H9 (cell line): ENCODE results near the gene PRR12. TPM values are rescaled to one million over a fixed set of nuclear protein-coding genes. Genes with fewer than 3 reads are reported as not detected.

ENCODE experiments used
- DNase-seq: peaks from one replicate; pipeline ENCODE4 v3.0.0-alpha.2; 2017
- H2AFZ ChIP-seq: one replicate; pipeline ENCODE4 v1.6.1; 2013; ENCODE audit warnings: mild to moderate bottlenecking, low read length, control low read depth, moderate library complexity
- H2AK5ac ChIP-seq: 2 replicates; pipeline ENCODE4 v1.6.1; 2013; ENCODE audit warnings: low read length, control low read depth, mixed read lengths; ENCODE audit not compliant: insufficient read length
- H2BK120ac ChIP-seq: one replicate; pipeline ENCODE4 v1.6.1; 2013; ENCODE audit warnings: low read depth, mild to moderate bottlenecking, low read length, control low read depth, inconsistent platforms; ENCODE audit not compliant: poor library complexity, severe bottlenecking
- H2BK12ac ChIP-seq: 2 replicates; pipeline ENCODE4 v1.6.1; 2013; ENCODE audit warnings: low read length, control low read depth, mixed read lengths, low read depth; ENCODE audit not compliant: insufficient read length
- H2BK15ac ChIP-seq: 2 replicates; pipeline ENCODE4 v1.6.1; 2013; ENCODE audit warnings: low read depth, low read length, control low read depth
- H2BK20ac ChIP-seq: one replicate; pipeline ENCODE4 v1.6.1; 2013; ENCODE audit warnings: low read depth, mild to moderate bottlenecking, low read length, control low read depth, inconsistent platforms; ENCODE audit not compliant: poor library complexity, severe bottlenecking
- H2BK5ac ChIP-seq: 2 replicates; pipeline ENCODE4 v1.6.1; 2013; ENCODE audit warnings: low read length, control low read depth, mixed read lengths; ENCODE audit not compliant: insufficient read length
- H3K14ac ChIP-seq: 2 replicates; pipeline ENCODE4 v1.6.1; 2013; ENCODE audit warnings: low read length, control low read depth; ENCODE audit not compliant: insufficient read depth
- H3K18ac ChIP-seq: 2 replicates; pipeline ENCODE4 v1.6.1; 2013; ENCODE audit warnings: low read depth, mild to moderate bottlenecking, mixed read lengths, low read length, control low read depth; ENCODE audit not compliant: insufficient read length
- H3K23ac ChIP-seq: 2 replicates; pipeline ENCODE4 v1.6.1; 2013; ENCODE audit warnings: low read length, control low read depth, mixed read lengths, low read depth; ENCODE audit not compliant: insufficient read length
- H3K23me2 ChIP-seq: 2 replicates; pipeline ENCODE4 v1.6.1; 2013; ENCODE audit warnings: low read depth, mild to moderate bottlenecking, mixed read lengths, low read length, control low read depth; ENCODE audit not compliant: insufficient read length, poor library complexity, severe bottlenecking
- H3K27ac ChIP-seq: 2 replicates; pipeline ENCODE4 v1.5.1; 2013; ENCODE audit warnings: low read length, control low read depth, mixed read lengths, low read depth; ENCODE audit not compliant: insufficient read length
- H3K27me3 ChIP-seq: 2 replicates; pipeline ENCODE4 v1.6.1; 2013; ENCODE audit warnings: low read length, control low read depth, inconsistent platforms; ENCODE audit not compliant: insufficient read depth
- H3K4ac ChIP-seq: 2 replicates; pipeline ENCODE4 v1.6.1; 2013; ENCODE audit warnings: low read depth, mild to moderate bottlenecking, control low read depth, inconsistent platforms, low read length, moderate library complexity
- H3K4me1 ChIP-seq: 2 replicates; pipeline ENCODE4 v1.6.1; 2013; ENCODE audit warnings: low read length, control low read depth, inconsistent platforms; ENCODE audit not compliant: insufficient read depth
- H3K4me2 ChIP-seq: 2 replicates; pipeline ENCODE4 v1.6.1; 2013; ENCODE audit warnings: low read length, control low read depth, mixed read lengths; ENCODE audit not compliant: insufficient read length, insufficient read depth
- H3K56ac ChIP-seq: 2 replicates; pipeline ENCODE4 v1.6.1; 2013; ENCODE audit warnings: low read depth, mild to moderate bottlenecking, mixed read lengths, low read length, control low read depth; ENCODE audit not compliant: insufficient read length
- H3K79me1 ChIP-seq: 2 replicates; pipeline ENCODE4 v1.6.1; 2013; ENCODE audit warnings: low read depth, mild to moderate bottlenecking, moderate library complexity, low read length, control low read depth, inconsistent platforms; ENCODE audit not compliant: insufficient read depth, poor library complexity, severe bottlenecking
- H3K79me2 ChIP-seq: 2 replicates; pipeline ENCODE4 v1.6.1; 2013; ENCODE audit warnings: low read length, control low read depth, inconsistent platforms; ENCODE audit not compliant: insufficient read depth
- H3K9ac ChIP-seq: 2 replicates; pipeline ENCODE4 v1.6.1; 2013; ENCODE audit warnings: low read length, control low read depth, mixed read lengths; ENCODE audit not compliant: insufficient read length; ENCODE audit errors: extremely low read depth
- H3K9me3 ChIP-seq: one replicate; pipeline ENCODE4 v1.6.1; 2013; ENCODE audit warnings: low read depth, low read length, inconsistent platforms; ENCODE audit not compliant: control insufficient read depth
- H3T11ph ChIP-seq: one replicate; pipeline ENCODE4 v1.6.1; 2013; ENCODE audit warnings: mild to moderate bottlenecking, low read length, control low read depth, inconsistent platforms
- H4K20me1 ChIP-seq: one replicate; pipeline ENCODE4 v1.6.1; 2013; ENCODE audit not compliant: control insufficient read depth, insufficient read length, insufficient read depth
- H4K5ac ChIP-seq: 2 replicates; pipeline ENCODE4 v1.6.1; 2013; ENCODE audit warnings: low read depth, mild to moderate bottlenecking, mixed read lengths, low read length, control low read depth; ENCODE audit not compliant: insufficient read length
- H4K8ac ChIP-seq: replicated peaks from 2 replicates; pipeline ENCODE4 v1.6.1; 2013; ENCODE audit warnings: low read length, control low read depth, mixed read lengths, low read depth; ENCODE audit not compliant: insufficient read length
- H4K91ac ChIP-seq: 2 replicates; pipeline ENCODE4 v1.6.1; 2013; ENCODE audit warnings: low read depth, mild to moderate bottlenecking, moderate library complexity, mixed read lengths, low read length, control low read depth; ENCODE audit not compliant: insufficient read length
- H3K27ac Mint-ChIP-seq, 3 experiments: 2 replicates in 2 of 3; 3 replicates in 1 of 3; pipeline ENCODE4 v1.8.0; 2020 to 2021; ENCODE audit warnings: mixed read lengths in 3 of 3, mild to moderate bottlenecking in 1 of 3, moderate library complexity in 1 of 3
- H3K27me3 Mint-ChIP-seq: 2 replicates; pipeline ENCODE4 v1.8.0; 2021; ENCODE audit warnings: low read depth, mild to moderate bottlenecking, moderate library complexity, mixed read lengths
- H3K36me3 Mint-ChIP-seq, 3 experiments: 2 replicates in 2 of 3; 3 replicates in 1 of 3; pipeline ENCODE4 v1.8.0; 2020 to 2021; ENCODE audit warnings: low read depth in 3 of 3, mixed read lengths in 3 of 3; ENCODE audit not compliant: insufficient read depth in 1 of 3
- H3K4me1 Mint-ChIP-seq, 2 experiments: 2 replicates each; pipeline ENCODE4 v1.8.0; 2020; ENCODE audit warnings: mixed read lengths in 2 of 2
- H3K4me3 Mint-ChIP-seq, 2 experiments: 2 replicates in 1 of 2; 3 replicates in 1 of 2; pipeline ENCODE4 v1.8.0; 2020 to 2021; ENCODE audit warnings: mild to moderate bottlenecking in 2 of 2, mixed read lengths in 2 of 2, moderate library complexity in 1 of 2
- H3K9me3 Mint-ChIP-seq, 2 experiments: 2 replicates in 1 of 2; 3 replicates in 1 of 2; pipeline ENCODE4 v1.8.0; 2020; ENCODE audit warnings: mild to moderate bottlenecking in 2 of 2, mixed read lengths in 2 of 2, moderate library complexity in 1 of 2
- CTCF ChIP-seq: fragments of 200-600 bp; sonication (generic); conservative IDR thresholded peaks from 3 replicates; pipeline ENCODE4 v1.8.0; 2021; ENCODE audit warnings: antibody characterized with exemption, mild to moderate bottlenecking
- WGBS: extraction: QIAGEN DNeasy Blood & Tissue Kit; methylation state at CpG from one replicate; pipeline ENCODE4 v1.1.7; 2013; ENCODE audit warnings: missing lambda C conversion rate, low lambda C conversion rate, mixed read lengths; ENCODE audit not compliant: insufficient read length; ENCODE audit errors: extremely low coverage; 5-methylcytosine and 5-hydroxymethylcytosine counted together
- total RNA-seq: library from RNA; stranded (reverse); gene quantifications from 2 replicates; pipeline ENCODE4 v1.2.1, GENCODE V29; 2021

Gene PRR12
- total RNA-seq, 1 experiment from 2014 or later: 65.9 TPM

- Histone ChIP-seq H2AK5ac (no peak overlapping the region), H3K27ac (no peak overlapping the region), H3K9me3 (no peaks in the 10 kb centered on the region), H2BK12ac (no peak overlapping the region), H4K8ac (no peak overlapping the region), H3T11ph (no peak overlapping the region), H2AFZ (no peak overlapping the region), H3K14ac (no peak overlapping the region), H3K79me1 (peaks cover 13% of the 10 kb centered on the region), H3K18ac (no peak overlapping the region), H4K20me1 (no peaks in the 10 kb centered on the region), H3K56ac (no peak overlapping the region), H3K4me1 (no peaks in the 10 kb centered on the region; the same call in 1 of the 2 replicates), H4K5ac (no peak overlapping the region), H3K23me2 (peaks cover 8% of the 10 kb centered on the region), H3K9ac (no peak overlapping the region), H3K4ac (no peak overlapping the region), H3K23ac (no peak overlapping the region), H2BK15ac (no peak overlapping the region), H2BK20ac (no peak overlapping the region), H3K27me3 (no peaks in the 10 kb centered on the region), H2BK5ac (no peak overlapping the region), H2BK120ac (no peak overlapping the region), H3K4me2 (no peak overlapping the region), H3K79me2 (peaks cover 9% of the 10 kb centered on the region), H4K91ac (no peak overlapping the region)
- no peaks in the 10 kb centered on the region; a peak in 1 of 5 replicates for H3K9me3 Mint-ChIP-seq
- WGBS: no CpG with 5 or more reads among the region's 17 CpGs
- DNase-seq: no peak
- H3K4me3 Mint-ChIP-seq: no peak overlapping the region
- H3K27ac Mint-ChIP-seq: peak overlapping the region in 1 of 3 experiments; percentile 56; a peak in 1 of 7 replicates
- no peak for TF ChIP-seq CTCF
- H3K4me1 Mint-ChIP-seq: peaks cover 23 to 28% of the 10 kb centered on the region in 2 experiments
- H3K27me3 Mint-ChIP-seq: no peaks in the 10 kb centered on the region
- H3K36me3 Mint-ChIP-seq: peaks cover 24 to 62% (median 48%) of the 10 kb centered on the region in 3 experiments
Observed at GRCh38 chr19:49646586-49646985, 55.6 kb downstream of the PRR12 start.
